Panc1 (cell line): ENCODE results near the gene TNFSF9. TPM values are rescaled to one million over a fixed set of nuclear protein-coding genes. Genes with fewer than 3 reads are reported as not detected.
A peak's percentile ranks its signal among the peaks of the same experiment; 100 is the strongest.

Experiments used
- ATAC-seq: fragments of 200-7000 bp; cut with Tn5 transposase; 2 replicates; pipeline ENCODE4 v1.9.1; 2020; ENCODE audit warnings: mild to moderate bottlenecking, moderate library complexity
- BruUV-seq: library from RNA; stranded (reverse); fragments of 400-500 nt; replicated peaks from 2 replicates; lab custom pipeline; 2021; lab: Mats Ljungman, UMichigan
- CTCF ChIA-PET: fragments of 300-600 bp; sonication (Branson Sonifier 250); formaldehyde crosslinking; loops from one replicate; lab custom pipeline; 2022; ENCODE audit warnings: antibody characterized with exemption; lab: Charles Lee
- POLR2A ChIA-PET: fragments of 300-600 bp; sonication (Branson Sonifier 250); formaldehyde crosslinking; loops from one replicate; lab custom pipeline; 2022; ENCODE audit warnings: antibody characterized with exemption; lab: Charles Lee
- DNase-seq: peaks from one replicate; pipeline ENCODE4 v3.0.0-alpha.2; 2010; ENCODE audit warnings: low read depth, low spot score
- H3K27ac ChIP-seq: 2 replicates; pipeline ENCODE4 v1.5.1; 2011; ENCODE audit warnings: mild to moderate bottlenecking, low read length, inconsistent platforms
- H3K27me3 ChIP-seq: fragments of 200-500 bp; sonication (Bioruptor generic); 2 replicates; pipeline ENCODE4 v1.6.0; 2014; ENCODE audit warnings: low read length, inconsistent platforms; ENCODE audit not compliant: control insufficient read depth, insufficient read depth
- H3K36me3 ChIP-seq: fragments of 200-500 bp; sonication (Bioruptor generic); 2 replicates; pipeline ENCODE4 v1.5.1; 2014; ENCODE audit warnings: inconsistent platforms, mild to moderate bottlenecking, low read length, moderate library complexity; ENCODE audit not compliant: control insufficient read depth, insufficient read depth
- H3K4me1 ChIP-seq: 2 replicates; pipeline ENCODE4 v1.5.1; 2011; ENCODE audit warnings: inconsistent platforms, mild to moderate bottlenecking, low read length, moderate library complexity; ENCODE audit not compliant: control insufficient read depth, insufficient read depth
- H3K4me3 ChIP-seq, 2 experiments: 2 replicates each; pipeline ENCODE4 v1.5.1; 2011 to 2012; ENCODE audit warnings: low read depth in 2 of 2, low read length in 2 of 2, mild to moderate bottlenecking in 2 of 2, inconsistent platforms in 1 of 2, moderate library complexity in 1 of 2
- H3K9me3 ChIP-seq: fragments of 200-500 bp; sonication (Bioruptor generic); 2 replicates; pipeline ENCODE4 v1.5.1; 2014; ENCODE audit warnings: low read depth, mild to moderate bottlenecking, inconsistent platforms, low read length, moderate library complexity; ENCODE audit not compliant: control insufficient read depth, insufficient read depth
- POLR2AphosphoS5 ChIP-seq: IDR thresholded peaks from 2 replicates; pipeline ENCODE4 v1.6.1; 2012; ENCODE audit warnings: mild to moderate bottlenecking, low read depth, low read length, moderate library complexity
- SIN3A ChIP-seq: IDR thresholded peaks from 2 replicates; pipeline ENCODE4 v1.6.1; 2012; ENCODE audit warnings: low read depth, mild to moderate bottlenecking, low read length, moderate library complexity, borderline replicate concordance; ENCODE audit not compliant: insufficient read depth
- TCF7L2 ChIP-seq: IDR thresholded peaks from 2 replicates; pipeline ENCODE4 v1.6.1; 2011; ENCODE audit warnings: mild to moderate bottlenecking, low read depth, low read length, inconsistent platforms
- in situ Hi-C: cut with HindIII; loops from 2 replicates; pipeline ENCODE4 v1.10.0; 2016; ENCODE audit warnings: low sequenced_read_pairs, low pct_unique_long_range_greater_than_20kb
- intact Hi-C: fragments of 100-400 bp; cut with micrococcal nuclease; formaldehyde crosslinking; loops from one replicate; pipeline ENCODE4 v1.10.0; 2022; ENCODE audit not compliant: unreplicated experiment
- total RNA-seq: library from RNA; stranded (reverse); gene quantifications from one replicate; pipeline ENCODE4 v1.2.1, GENCODE V29; 2021; ENCODE audit not compliant: unreplicated experiment
- TF ChIP-seq, protein P1 (sequence below): fragments of 450-650 bp; IDR thresholded peaks from 2 replicates; pipeline ENCODE4 v1.5.1; 2017; ENCODE audit warnings: mild to moderate bottlenecking
- TF ChIP-seq, protein P2 (sequence below), 2 experiments: IDR thresholded peaks; 2 replicates each; pipeline ENCODE4 v1.6.1; 2011 to 2012; ENCODE audit warnings: low read depth in 2 of 2, control low read depth in 1 of 2, low read length in 1 of 2, mild to moderate bottlenecking in 1 of 2, moderate library complexity in 1 of 2; ENCODE audit not compliant: insufficient read depth in 1 of 2

TNFSF9 gene
- total RNA-seq, 1 experiment from 2014 or later: 2.9 TPM

DNA sequence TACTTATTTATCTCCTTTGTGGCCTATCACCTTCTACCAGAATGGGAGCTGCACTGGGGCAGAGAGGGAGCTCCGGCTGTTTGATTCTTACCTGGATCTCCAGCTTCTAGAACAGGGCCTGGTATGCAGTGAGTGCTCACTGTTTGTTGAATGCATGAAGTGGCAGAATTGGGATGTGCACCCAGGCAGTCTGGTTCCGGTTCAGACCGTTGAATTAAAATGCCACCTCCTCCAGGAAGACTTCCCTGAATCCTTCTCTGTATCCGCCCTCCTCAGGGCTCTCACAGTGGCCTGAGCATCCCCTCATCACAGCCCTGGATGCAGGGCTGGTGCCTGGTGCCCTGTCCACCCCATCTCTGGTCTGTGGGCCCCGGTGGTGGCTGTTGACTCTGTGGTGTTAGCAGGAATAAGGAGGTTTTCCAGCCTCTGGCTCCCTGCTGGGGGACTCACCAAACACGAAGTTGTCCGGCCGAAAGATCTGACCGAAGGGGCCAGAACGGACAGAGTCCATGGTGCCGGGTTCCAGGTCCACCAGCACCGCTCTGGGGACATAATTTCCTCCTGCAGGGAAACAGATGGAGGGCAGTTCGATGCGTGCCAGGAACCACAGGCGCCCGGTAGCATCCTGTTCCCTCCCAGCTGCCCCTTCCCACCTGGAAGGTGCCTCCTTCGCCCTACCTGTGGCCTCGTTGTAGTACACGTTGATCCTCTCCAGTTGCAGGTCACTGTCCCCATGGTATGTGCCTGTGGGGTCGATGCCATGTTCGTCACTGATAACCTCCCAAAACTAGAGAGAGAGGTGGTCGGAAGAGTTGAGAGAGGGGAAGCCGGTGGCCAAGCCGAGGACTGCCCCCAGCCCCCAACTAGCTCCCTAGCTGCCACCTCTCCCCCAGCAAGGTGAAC, 29.7 kb upstream of the TNFSF9 start:
- in situ Hi-C loops: no loop called here
- CTCF ChIA-PET: no interaction called here

DNA sequence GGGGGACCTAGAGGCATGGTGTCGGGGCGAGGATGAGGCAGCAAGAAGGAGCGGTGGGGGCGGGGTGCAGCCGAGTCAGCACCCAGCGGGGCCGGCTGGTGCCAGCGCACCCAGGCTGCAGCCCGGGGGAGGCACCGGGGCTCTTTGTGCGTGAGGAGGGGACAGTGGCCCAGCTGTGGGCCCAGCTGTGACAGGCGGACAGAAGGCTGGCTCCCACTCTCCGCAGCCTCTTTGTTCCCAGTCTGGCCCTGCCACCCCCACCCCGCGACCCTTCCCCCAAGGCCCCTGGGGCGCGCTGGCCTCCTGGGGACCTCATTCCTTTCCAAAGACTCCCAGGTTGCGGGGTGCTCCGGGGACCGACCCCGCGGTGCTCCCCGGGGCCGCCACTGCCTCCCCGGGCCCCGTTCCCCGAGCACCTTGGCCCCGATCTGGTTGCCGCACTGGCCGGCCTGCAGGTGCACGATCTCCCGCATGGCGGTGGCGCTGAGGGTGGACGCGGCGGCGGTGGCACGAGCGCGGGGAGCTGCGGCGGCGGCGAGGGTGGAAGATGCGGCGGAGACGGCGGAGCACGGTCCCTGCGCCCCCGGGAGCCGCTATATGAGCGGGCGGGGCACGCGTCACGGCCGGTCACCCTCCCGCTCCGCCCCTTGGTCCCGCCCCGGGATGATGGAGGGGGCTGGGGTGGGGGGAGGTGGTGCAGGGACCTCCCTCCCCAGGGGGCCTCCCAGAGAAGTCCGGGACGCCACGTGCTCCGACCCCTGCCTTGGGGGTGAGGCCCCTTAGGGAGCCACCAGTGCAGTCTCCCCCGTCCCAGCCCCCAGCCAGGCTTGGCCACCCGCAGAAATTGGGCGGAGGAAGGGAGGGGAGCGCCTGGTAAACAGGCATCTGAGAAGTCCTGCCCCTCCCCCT, 28.8 kb upstream of the TNFSF9 start, which contains the start of gene TUBB4A:
Gene TUBB4A, minus strand, starts transcription at position 570 of the 909 bp plus-strand sequence. Its CDS starts 97 bp downstream, at position 473.
- H3K36me3 ChIP-seq: no peaks in the 10 kb centered on the region
- ATAC-seq: peak; percentile 67
- CTCF ChIA-PET: no interaction called here
- intact Hi-C loops: no loop called here
- POLR2A ChIA-PET: no interaction called here
- no peak for DNase-seq
- H3K27ac ChIP-seq: no peak within 1 kb of the TSS
- BruUV-seq: no TSS peak
- TF ChIP-seq, protein P1, sequence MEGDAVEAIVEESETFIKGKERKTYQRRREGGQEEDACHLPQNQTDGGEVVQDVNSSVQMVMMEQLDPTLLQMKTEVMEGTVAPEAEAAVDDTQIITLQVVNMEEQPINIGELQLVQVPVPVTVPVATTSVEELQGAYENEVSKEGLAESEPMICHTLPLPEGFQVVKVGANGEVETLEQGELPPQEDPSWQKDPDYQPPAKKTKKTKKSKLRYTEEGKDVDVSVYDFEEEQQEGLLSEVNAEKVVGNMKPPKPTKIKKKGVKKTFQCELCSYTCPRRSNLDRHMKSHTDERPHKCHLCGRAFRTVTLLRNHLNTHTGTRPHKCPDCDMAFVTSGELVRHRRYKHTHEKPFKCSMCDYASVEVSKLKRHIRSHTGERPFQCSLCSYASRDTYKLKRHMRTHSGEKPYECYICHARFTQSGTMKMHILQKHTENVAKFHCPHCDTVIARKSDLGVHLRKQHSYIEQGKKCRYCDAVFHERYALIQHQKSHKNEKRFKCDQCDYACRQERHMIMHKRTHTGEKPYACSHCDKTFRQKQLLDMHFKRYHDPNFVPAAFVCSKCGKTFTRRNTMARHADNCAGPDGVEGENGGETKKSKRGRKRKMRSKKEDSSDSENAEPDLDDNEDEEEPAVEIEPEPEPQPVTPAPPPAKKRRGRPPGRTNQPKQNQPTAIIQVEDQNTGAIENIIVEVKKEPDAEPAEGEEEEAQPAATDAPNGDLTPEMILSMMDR: no peak
- no peak for TF ChIP-seq SIN3A
- no peak for TF ChIP-seq POLR2AphosphoS5
- TF ChIP-seq, protein P2, sequence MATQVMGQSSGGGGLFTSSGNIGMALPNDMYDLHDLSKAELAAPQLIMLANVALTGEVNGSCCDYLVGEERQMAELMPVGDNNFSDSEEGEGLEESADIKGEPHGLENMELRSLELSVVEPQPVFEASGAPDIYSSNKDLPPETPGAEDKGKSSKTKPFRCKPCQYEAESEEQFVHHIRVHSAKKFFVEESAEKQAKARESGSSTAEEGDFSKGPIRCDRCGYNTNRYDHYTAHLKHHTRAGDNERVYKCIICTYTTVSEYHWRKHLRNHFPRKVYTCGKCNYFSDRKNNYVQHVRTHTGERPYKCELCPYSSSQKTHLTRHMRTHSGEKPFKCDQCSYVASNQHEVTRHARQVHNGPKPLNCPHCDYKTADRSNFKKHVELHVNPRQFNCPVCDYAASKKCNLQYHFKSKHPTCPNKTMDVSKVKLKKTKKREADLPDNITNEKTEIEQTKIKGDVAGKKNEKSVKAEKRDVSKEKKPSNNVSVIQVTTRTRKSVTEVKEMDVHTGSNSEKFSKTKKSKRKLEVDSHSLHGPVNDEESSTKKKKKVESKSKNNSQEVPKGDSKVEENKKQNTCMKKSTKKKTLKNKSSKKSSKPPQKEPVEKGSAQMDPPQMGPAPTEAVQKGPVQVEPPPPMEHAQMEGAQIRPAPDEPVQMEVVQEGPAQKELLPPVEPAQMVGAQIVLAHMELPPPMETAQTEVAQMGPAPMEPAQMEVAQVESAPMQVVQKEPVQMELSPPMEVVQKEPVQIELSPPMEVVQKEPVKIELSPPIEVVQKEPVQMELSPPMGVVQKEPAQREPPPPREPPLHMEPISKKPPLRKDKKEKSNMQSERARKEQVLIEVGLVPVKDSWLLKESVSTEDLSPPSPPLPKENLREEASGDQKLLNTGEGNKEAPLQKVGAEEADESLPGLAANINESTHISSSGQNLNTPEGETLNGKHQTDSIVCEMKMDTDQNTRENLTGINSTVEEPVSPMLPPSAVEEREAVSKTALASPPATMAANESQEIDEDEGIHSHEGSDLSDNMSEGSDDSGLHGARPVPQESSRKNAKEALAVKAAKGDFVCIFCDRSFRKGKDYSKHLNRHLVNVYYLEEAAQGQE (IDR thresholded peaks at IDR 0.05; ENCODE audit: insufficient read depth in 1 of 2, low read depth in 2 of 2, low read length in 1 of 2): no peak
- TF ChIP-seq TCF7L2: no peak
- H3K4me3 ChIP-seq: peak within 1 kb of the TSS; percentile 37 to 49
- peaks cover 2% of the 10 kb centered on the region; the same call in 1 of the 2 replicates for H3K4me1 ChIP-seq
- no peaks in the 10 kb centered on the region for H3K9me3 ChIP-seq
- no peaks in the 10 kb centered on the region; the same call in 1 of the 2 replicates for H3K27me3 ChIP-seq
- in situ Hi-C loops: no loop called here

More for the DNA sequence above, 29.7 kb upstream of the TNFSF9 start:
- H3K27me3 ChIP-seq: no peaks in the 10 kb centered on the region; the same call in 1 of the 2 replicates
- no peaks in the 10 kb centered on the region for H3K36me3 ChIP-seq
- DNase-seq (no peak), ATAC-seq (no peak)
- POLR2A ChIA-PET: no interaction called here
- H3K27ac ChIP-seq: no peak overlapping the region
- H3K4me1 ChIP-seq: peaks cover 2% of the 10 kb centered on the region; the same call in 1 of the 2 replicates
- intact Hi-C loops: no loop called here
- H3K9me3 ChIP-seq: no peaks in the 10 kb centered on the region
- peak overlapping the region in 1 of 2 experiments; percentile 49; a peak in 1 of 4 replicates for H3K4me3 ChIP-seq
- TF ChIP-seq SIN3A: no peak
- TF ChIP-seq, protein P2 (IDR thresholded peaks at IDR 0.05; ENCODE audit: insufficient read depth in 1 of 2, low read depth in 2 of 2, low read length in 1 of 2): no peak
- no TSS peak for BruUV-seq
